Omental fat pad (tissue), 4 donors: Measurements from ENCODE around the gene PTAFR. TPM values are rescaled to one million over a fixed set of nuclear protein-coding genes. Genes with fewer than 3 reads are reported as not detected.

Experiments used
- ATAC-seq: fragments of 150-250 bp; one replicate; pipeline ENCODE4 v1.9.1; 2016; ENCODE audit warnings: mild to moderate bottlenecking, moderate library complexity; ENCODE audit not compliant: low FRiP score
- DNase-seq: peaks from one replicate; pipeline ENCODE4 v3.0.0-alpha.2; 2019; ENCODE audit warnings: low spot score
- total RNA-seq, 4 donors: library from RNA; depleted of rRNA; stranded (reverse); fragments of >200 nt; gene quantifications; one replicate each; pipeline ENCODE4 v1.1.0, GENCODE V29; 2016
- TF ChIP-seq, protein P1 (sequence below), 3 donors: fragments of 450-650 bp; IDR thresholded peaks; one replicate each; pipeline ENCODE4 v1.5.1; 2016 to 2017; ENCODE audit warnings: antibody characterized with exemption in 3 of 3, mild to moderate bottlenecking in 3 of 3, moderate library complexity in 2 of 3

Gene PTAFR
- total RNA-seq, 4 donors from 2014 or later, result 8.2 to 28.3 (median 19.0) TPM

DNA sequence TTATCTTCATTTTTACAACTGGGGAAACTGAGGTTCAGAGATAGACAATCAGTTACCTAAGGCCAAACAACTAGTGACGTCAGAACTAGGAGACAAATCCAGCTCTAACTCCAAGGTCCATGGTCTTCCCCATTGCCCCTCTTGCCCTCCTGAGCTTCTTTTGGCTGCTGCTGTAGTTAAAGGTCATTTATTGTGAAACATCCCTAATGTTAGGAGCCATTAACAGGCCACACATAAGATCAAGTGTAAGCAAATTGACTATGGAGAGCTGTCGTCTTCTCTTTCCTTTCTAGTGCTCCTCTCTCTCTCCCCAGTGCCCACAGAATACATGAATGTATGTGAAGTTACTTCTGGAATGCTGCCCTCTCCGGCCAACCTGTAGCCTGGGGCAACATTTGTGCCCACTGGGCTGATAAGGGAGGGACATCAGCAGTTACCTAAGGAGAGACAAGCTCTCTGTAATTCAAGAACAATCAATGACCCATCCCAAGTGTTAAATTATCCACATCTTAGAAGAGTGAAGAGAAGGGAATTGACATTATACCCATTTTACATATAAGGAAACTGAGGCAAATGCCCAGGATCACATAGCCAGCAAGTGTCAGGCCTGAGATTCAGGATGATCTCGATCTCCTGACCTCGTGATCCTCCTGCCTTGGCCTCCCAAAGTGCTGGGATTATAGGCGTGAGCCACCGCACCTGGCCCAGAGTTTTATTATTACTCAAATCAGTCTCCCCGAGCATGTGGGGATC, 40.1 kb downstream of the PTAFR start:
- ATAC-seq (no peak), DNase-seq (no peak)
- TF ChIP-seq, protein P1, sequence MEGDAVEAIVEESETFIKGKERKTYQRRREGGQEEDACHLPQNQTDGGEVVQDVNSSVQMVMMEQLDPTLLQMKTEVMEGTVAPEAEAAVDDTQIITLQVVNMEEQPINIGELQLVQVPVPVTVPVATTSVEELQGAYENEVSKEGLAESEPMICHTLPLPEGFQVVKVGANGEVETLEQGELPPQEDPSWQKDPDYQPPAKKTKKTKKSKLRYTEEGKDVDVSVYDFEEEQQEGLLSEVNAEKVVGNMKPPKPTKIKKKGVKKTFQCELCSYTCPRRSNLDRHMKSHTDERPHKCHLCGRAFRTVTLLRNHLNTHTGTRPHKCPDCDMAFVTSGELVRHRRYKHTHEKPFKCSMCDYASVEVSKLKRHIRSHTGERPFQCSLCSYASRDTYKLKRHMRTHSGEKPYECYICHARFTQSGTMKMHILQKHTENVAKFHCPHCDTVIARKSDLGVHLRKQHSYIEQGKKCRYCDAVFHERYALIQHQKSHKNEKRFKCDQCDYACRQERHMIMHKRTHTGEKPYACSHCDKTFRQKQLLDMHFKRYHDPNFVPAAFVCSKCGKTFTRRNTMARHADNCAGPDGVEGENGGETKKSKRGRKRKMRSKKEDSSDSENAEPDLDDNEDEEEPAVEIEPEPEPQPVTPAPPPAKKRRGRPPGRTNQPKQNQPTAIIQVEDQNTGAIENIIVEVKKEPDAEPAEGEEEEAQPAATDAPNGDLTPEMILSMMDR (IDR thresholded peaks at IDR 0.05), result no peak

GRCh38 chr1:28135371-28136168, 40.9 kb downstream of the PTAFR start:
- ATAC-seq (no peak), DNase-seq (no peak)
- TF ChIP-seq, protein P1 (IDR thresholded peaks at IDR 0.05), result no peak

- ATAC-seq (no peak), DNase-seq (no peak)
- TF ChIP-seq, protein P1 (IDR thresholded peaks at IDR 0.05), result no peak
Observed at GRCh38 chr1:28134651-28135207, 41.8 kb downstream of the PTAFR start.

DNA sequence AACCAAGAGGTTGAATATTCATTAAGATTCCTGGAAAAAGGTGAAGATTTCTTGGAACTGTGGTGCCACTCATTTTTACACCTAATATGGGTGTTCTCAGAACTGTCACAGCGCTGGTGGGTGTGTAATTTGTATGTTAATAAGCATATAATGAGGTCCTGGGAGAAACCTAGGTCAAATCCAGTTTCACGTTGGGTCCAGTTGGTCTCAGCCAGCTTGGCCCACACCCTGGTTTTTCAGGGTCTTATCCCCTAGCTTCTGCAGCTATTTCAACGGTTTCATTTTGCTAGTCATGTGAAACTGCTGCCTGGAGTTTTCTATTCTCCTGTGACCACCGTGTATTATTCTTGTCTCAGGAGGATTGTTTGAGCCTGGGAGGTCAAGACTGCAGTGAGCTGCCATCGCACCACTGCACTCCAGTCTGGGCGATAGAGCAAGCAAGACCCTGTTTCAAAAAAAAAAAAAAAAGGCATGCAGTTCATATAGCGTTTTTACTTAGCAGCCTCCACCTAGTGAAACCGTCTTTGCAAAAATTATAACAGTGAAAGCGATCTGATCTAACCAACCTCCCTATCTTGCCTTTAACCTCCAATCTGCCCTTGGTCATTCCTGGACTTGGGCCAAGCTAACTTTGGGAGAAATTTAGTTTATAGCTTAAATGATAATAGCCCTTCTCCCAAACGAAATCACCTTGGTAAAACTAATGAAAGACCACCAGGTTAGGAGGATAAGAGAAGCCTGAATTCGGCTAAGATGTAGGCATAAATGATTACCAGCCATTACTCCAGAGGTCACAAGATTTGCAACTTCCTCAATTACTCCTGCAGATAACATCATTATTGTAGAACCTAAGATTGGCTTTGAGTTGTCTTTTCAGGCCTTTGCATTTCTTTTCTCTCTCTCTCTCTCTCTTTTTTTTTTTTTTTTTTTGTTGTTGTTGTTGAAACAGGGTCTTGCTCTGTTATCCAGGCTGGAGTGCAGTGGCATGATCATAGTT, 44.0 kb downstream of the PTAFR start:
- ATAC-seq (no peak), DNase-seq (no peak)
- TF ChIP-seq, protein P1 (IDR thresholded peaks at IDR 0.05), result no peak

DNA sequence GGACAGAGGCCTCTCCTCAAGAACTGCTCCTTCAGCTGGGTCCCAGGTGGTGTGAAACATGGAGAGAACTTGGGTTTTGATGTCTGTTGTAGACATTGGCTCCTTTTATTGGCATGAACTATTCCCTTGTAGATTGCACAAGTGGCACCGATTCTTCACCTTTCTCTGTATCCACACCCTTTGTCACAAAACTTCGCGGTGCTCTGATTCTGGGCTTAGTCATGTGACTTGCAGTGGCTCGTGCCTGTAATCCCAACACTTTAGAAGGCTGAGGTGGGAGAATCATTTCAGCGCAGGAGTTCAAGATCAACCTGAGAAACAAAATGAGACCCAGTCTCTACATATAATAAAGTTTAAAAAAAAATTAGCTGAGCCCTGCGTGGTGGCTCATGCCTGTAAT, 45.6 kb downstream of the PTAFR start:
- TF ChIP-seq, protein P1 (IDR thresholded peaks at IDR 0.05), result no peak
- DNase-seq (no peak), ATAC-seq (no peak)

- TF ChIP-seq, protein P1 (IDR thresholded peaks at IDR 0.05), result no peak
- ATAC-seq (no peak), DNase-seq (no peak)
Observed at GRCh38 chr1:28129150-28129549, 47.3 kb downstream of the PTAFR start.
